Esophagus (tissue), 2 donors: ENCODE data around the gene TEX11. TPM values are rescaled to one million over a fixed set of nuclear protein-coding genes. Genes with fewer than 3 reads are reported as not detected.
"Not testable (repeated sequence)": the region's sequence is repeated elsewhere in the genome, so short reads cannot be mapped to it uniquely, and the experiment has no call there.

Experiments
- H3K27ac ChIP-seq, 2 donors: one replicate each; pipeline ENCODE4 v1.5.1; 2013; ENCODE audit warnings: low read depth in 2 of 2, mild to moderate bottlenecking in 2 of 2, inconsistent platforms in 1 of 2, low read length in 1 of 2, moderate library complexity in 1 of 2
- H3K27me3 ChIP-seq, 2 donors: one replicate each; pipeline ENCODE4 v1.6.1; 2013; ENCODE audit warnings: low read length in 2 of 2, control low read depth in 1 of 2, mild to moderate bottlenecking in 1 of 2; ENCODE audit not compliant: insufficient read depth in 2 of 2, control insufficient read depth in 1 of 2
- H3K36me3 ChIP-seq, 2 donors: one replicate each; pipeline ENCODE4 v1.6.1; 2013; ENCODE audit warnings: low read length in 1 of 2; ENCODE audit not compliant: control insufficient read depth in 2 of 2, insufficient read depth in 2 of 2
- H3K4me1 ChIP-seq, 2 donors: one replicate each; pipeline ENCODE4 v1.6.1; 2013; ENCODE audit warnings: low read length in 1 of 2; ENCODE audit not compliant: control insufficient read depth in 2 of 2, insufficient read depth in 2 of 2
- H3K4me3 ChIP-seq, 2 donors: one replicate each; pipeline ENCODE4 v1.5.1; 2013; ENCODE audit warnings: low read length in 2 of 2, mild to moderate bottlenecking in 2 of 2, low read depth in 1 of 2, moderate library complexity in 1 of 2
- H3K9me3 ChIP-seq, 2 donors: one replicate each; pipeline ENCODE4 v1.6.1; 2013; ENCODE audit warnings: mild to moderate bottlenecking in 2 of 2, low read depth in 1 of 2, low read length in 1 of 2, moderate library complexity in 1 of 2; ENCODE audit not compliant: control insufficient read depth in 2 of 2, insufficient read depth in 1 of 2
- WGBS, 2 donors: extraction: QIAGEN DNeasy Blood & Tissue Kit; methylation state at CpG; one replicate each; pipeline ENCODE4 v1.1.7; 2013; 5-methylcytosine and 5-hydroxymethylcytosine counted together
- polyA plus RNA-seq, 2 donors: library from polyadenylated mRNA; stranded (reverse); fragments of 200-250 nt; gene quantifications; one replicate each; pipeline ENCODE4 v1.2.3, GENCODE V29; 2013
- donor health status: healthy with polysubstance abuse.
- donor health status: Bipolar disorder and iron deficiency.

Gene TEX11
- polyA plus RNA-seq, 2 donors = not detected

- 81 to 82% methylated on average over 2 of the region's 2 CpGs for WGBS, 2 donors
- no peaks in the 10 kb centered on the region for H3K4me1 ChIP-seq
- H3K27ac ChIP-seq = no peak overlapping the region
- peaks cover 0 to 7% of the 10 kb centered on the region in 2 donors for H3K27me3 ChIP-seq
- no peaks in the 10 kb centered on the region for H3K36me3 ChIP-seq
- no peak overlapping the region for H3K4me3 ChIP-seq
- H3K9me3 ChIP-seq = no peaks in the 10 kb centered on the region
These were observed 29.6 kb downstream of the TEX11 start for GRCh38 chrX:70878902-70879301.

- H3K27me3 ChIP-seq = peaks cover 0 to 2% of the 10 kb centered on the region in 2 donors
- H3K9me3 ChIP-seq = no peaks in the 10 kb centered on the region
- no peaks in the 10 kb centered on the region for H3K4me1 ChIP-seq
- H3K36me3 ChIP-seq = no peaks in the 10 kb centered on the region
- H3K27ac ChIP-seq = no peak overlapping the region
- H3K4me3 ChIP-seq = no peak overlapping the region
- WGBS, 2 donors = 69 to 79% methylated on average over 3 of the region's 3 CpGs
These were observed 56.2 kb downstream of the TEX11 start for GRCh38 chrX:70852294-70852693.

- not testable (repeated sequence) for H3K9me3 ChIP-seq, H3K36me3 ChIP-seq, H3K27me3 ChIP-seq, H3K4me3 ChIP-seq, H3K4me1 ChIP-seq, H3K27ac ChIP-seq
- WGBS, 2 donors = 86 to 88% methylated on average over 6 of the region's 6 CpGs
These were observed 64.4 kb downstream of the TEX11 start for GRCh38 chrX:70844081-70844480.

- not testable (repeated sequence) for H3K27ac ChIP-seq, H3K36me3 ChIP-seq, H3K9me3 ChIP-seq, H3K4me3 ChIP-seq, H3K27me3 ChIP-seq, H3K4me1 ChIP-seq
- 92 to 100% methylated on average over 1 of the region's 1 CpG for WGBS, 2 donors
These were observed 64.9 kb downstream of the TEX11 start for GRCh38 chrX:70843620-70844019.

DNA sequence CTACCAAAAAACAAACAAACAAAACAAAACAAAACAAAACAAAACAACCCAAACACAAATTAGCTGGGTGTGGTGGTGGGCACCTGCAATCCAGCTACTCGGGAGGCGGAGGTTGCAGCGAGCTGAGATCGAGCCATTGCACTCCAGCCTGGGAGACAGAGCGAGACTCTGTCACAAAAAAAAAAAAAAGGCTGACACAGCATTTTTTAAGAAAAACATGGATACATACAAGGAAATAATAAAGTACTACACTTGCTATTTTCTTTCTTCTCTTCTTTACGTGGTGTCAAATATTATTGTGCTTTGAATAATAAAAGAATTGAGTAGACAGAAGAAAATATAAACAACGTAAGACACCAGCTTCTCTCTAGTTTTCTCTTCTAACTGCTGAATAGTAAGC lies 73.9 kb downstream of the TEX11 start:
- WGBS, 2 donors = 84 to 87% methylated on average over 7 of the region's 7 CpGs
- Histone ChIP-seq H3K27ac (no peak overlapping the region), H3K36me3 (no peaks in the 10 kb centered on the region), H3K4me1 (no peaks in the 10 kb centered on the region), H3K4me3 (no peak overlapping the region), H3K9me3 (no peaks in the 10 kb centered on the region), H3K27me3 (no peaks in the 10 kb centered on the region)

DNA sequence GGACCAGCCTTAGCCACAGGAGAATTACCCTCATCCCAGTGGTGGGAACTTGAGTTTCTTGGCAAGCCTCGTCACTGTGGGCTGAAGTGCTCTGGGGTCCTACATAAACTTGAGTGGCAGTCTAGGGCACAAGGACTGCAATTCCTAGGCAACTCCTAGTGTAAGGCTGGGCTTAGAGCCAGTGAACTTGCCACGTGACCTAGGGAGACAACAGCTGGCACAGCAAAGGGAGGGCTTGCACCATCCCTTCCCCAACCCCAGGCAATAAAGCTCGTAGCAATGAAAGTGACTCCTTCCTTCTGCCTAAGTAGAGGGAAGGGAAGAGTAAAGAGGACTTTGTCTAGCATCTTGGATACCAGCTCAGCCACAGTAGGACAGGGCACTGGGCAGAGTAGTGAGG lies 81.8 kb downstream of the TEX11 start:
- H3K36me3 ChIP-seq = no peaks in the 10 kb centered on the region
- H3K27ac ChIP-seq = no peak overlapping the region
- no peak overlapping the region for H3K4me3 ChIP-seq
- H3K9me3 ChIP-seq = no peaks in the 10 kb centered on the region
- 49 to 62% methylated on average over 3 of the region's 3 CpGs for WGBS, 2 donors
- H3K4me1 ChIP-seq = no peaks in the 10 kb centered on the region
- H3K27me3 ChIP-seq = no peaks in the 10 kb centered on the region

DNA sequence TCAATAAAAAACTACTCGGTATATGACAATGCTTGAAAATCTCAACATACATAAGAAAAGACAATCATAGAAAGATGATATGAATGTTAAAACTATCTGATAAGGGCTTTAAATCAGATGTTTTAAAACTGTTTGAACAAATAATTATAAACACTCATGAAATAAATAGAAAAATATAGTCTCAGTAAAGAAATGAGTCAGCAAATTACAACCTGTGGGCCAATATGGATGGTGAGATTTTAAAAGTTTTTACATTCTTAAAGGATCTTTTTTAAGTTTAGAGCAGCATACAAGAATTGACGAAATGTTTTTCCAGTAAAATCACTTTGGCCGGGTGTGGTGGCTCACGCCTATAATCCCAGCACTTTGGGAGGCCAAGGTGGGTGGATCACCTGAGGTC lies 83.1 kb downstream of the TEX11 start:
- H3K4me3 ChIP-seq = no peak overlapping the region
- no peak overlapping the region for H3K27ac ChIP-seq
- H3K27me3 ChIP-seq = no peaks in the 10 kb centered on the region
- H3K4me1 ChIP-seq = no peaks in the 10 kb centered on the region
- no peaks in the 10 kb centered on the region for H3K9me3 ChIP-seq
- WGBS, 2 donors = 77 to 84% methylated on average over 4 of the region's 4 CpGs
- no peaks in the 10 kb centered on the region for H3K36me3 ChIP-seq

DNA sequence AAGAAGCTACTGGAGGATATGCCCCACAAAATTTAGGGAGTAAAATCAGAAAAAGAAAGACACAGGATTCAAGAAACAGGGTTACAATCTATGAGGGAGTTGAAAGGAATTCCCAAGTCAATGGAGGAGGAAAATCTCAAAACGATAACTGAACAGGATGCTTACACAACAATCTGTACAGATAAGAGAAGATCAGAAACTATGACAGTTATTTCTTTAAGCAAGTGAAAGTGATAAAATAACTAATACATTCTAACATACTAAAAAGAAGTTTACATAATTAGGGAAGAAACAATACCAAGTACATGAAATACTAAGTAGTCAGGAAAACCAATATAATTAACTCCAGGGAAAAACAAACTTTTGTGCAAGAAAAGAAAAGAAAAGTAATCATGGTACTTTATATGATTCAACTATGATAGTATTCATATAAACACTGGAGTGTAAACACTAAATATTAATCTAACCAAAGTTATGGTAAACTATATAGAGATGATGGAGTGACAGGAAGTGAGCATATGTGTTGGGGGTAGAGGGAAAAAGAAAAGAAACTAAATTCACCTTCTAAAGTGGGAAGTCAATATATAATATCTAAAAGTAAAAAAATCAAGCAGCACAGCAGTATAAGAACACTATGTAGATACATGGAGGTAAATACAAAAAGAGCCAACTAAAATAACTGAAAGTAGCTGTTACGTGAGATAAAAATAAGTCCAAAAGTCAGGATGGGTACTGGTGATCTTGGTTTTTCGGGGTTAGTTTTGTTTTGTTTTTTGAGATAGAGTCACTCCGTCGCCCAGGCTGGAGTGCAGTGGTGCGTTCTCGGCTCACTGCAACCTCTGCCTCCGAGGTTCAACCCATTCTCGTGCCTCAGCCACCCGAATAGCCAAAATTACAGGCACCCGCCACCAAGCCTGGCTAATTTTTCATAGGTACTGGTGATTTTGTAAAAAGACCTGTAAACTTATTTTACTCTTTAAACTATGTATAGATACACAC lies 99.3 kb downstream of the TEX11 start:
- no peaks in the 10 kb centered on the region for H3K27me3 ChIP-seq
- H3K36me3 ChIP-seq = no peaks in the 10 kb centered on the region
- no peaks in the 10 kb centered on the region for H3K4me1 ChIP-seq
- H3K27ac ChIP-seq = no peak overlapping the region
- H3K9me3 ChIP-seq = no peaks in the 10 kb centered on the region
- WGBS, 2 donors = 87 to 92% methylated on average over 11 of the region's 11 CpGs
- no peak overlapping the region for H3K4me3 ChIP-seq

DNA sequence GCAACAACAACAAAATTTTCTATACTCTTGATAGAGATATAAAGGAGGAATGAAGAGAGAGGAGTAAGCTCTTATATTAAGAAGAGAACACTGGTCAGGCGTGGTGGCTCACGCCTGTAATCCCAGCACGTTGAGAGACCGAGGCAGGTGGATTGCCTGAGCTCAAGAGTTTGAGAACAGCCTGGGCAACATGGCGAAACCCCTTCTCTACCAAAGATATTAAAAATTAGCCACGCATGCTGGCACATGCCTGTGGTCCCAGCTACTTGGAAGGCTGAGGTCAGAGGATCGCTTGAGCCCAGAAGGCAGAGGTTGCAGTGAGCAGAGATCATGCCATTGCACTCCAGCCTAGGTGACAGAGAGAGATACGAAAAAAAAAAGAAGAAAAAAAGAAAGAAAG lies 102.4 kb downstream of the TEX11 start:
- Histone ChIP-seq H3K27ac (no peak overlapping the region), H3K4me3 (no peak overlapping the region), H3K4me1 (no peaks in the 10 kb centered on the region), H3K27me3 (no peaks in the 10 kb centered on the region), H3K36me3 (no peaks in the 10 kb centered on the region), H3K9me3 (no peaks in the 10 kb centered on the region)
- 79 to 88% methylated on average over 8 of the region's 8 CpGs for WGBS, 2 donors

- WGBS, 2 donors = 33 to 45% methylated on average over 1 of the region's 1 CpG
- not testable (repeated sequence) for H3K4me1 ChIP-seq, H3K4me3 ChIP-seq, H3K27ac ChIP-seq, H3K27me3 ChIP-seq, H3K36me3 ChIP-seq, H3K9me3 ChIP-seq
These were observed 111.8 kb downstream of the TEX11 start for GRCh38 chrX:70796742-70797141.
